Stimulated activated CD8-positive, alpha-beta memory T cell treated with anti-CD3 and anti-CD28 coated beads, Interleukin-4, amount 100 ng/mL, for 48 hours (primary cell): ENCODE results near the gene ZACN.
"Not testable (repeated sequence)": the region's sequence is repeated elsewhere in the genome, so short reads cannot be mapped to it uniquely, and the experiment has no call there.

Experiments
- DNase-seq: peaks from one replicate; pipeline ENCODE4 v3.0.0-alpha.2; 2020

The ZACN gene

GRCh38 chr17:76078860-76079534, at the start of gene ZACN:
Gene ZACN, plus strand, starts transcription at chr17:76079182. Its CDS starts 83 bp downstream, at chr17:76079265.
- no peak for DNase-seq

- DNase-seq: no peak
Observed at GRCh38 chr17:76032073-76032779, 46.8 kb upstream of the ZACN start.

DNA sequence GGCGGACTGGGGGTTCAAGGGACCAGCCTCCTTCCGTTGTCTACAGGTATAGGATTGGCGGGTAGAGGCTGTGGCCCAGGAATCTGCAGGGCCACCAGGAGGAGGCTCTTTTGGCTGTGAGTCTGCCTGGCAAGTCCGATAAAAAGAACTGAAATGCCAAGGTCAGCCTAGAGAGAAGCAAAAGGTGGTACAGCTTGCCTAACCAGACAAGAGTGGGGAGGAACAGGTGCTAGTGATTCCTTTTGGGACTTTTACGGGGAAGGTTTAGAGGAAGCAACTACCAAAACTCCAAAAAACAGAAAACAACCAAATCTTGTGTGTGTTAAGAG, 46.2 kb upstream of the ZACN start:
- no peak for DNase-seq

- no peak for DNase-seq
Observed at GRCh38 chr17:76033139-76033538, 45.8 kb upstream of the ZACN start.

- no peak for DNase-seq
Observed at GRCh38 chr17:76034428-76035350, 44.3 kb upstream of the ZACN start.

GRCh38 chr17:76036497-76037261, 42.3 kb upstream of the ZACN start:
- no peak for DNase-seq

GRCh38 chr17:76038050-76038449, 40.9 kb upstream of the ZACN start:
- DNase-seq: no peak

DNA sequence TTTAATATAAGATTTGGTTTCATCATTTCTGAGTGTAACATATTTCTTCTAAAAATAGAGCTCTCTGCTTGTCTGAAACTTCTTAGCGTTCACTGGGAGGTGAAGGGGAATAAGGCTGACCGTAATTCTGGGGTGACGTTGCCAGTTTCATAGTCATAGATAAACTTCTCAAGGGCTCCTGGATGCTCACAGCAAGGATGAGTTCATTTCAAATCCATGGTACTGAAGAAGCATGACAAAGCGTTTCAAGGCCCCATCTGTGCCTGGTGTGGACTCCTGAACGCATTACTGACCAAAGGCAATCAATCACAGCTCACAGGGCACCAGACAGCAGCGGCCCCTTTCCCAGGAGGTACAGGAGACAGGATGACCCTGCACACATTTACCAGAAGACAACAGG, 39.9 kb upstream of the ZACN start:
- DNase-seq: no peak

- no peak for DNase-seq
Observed at GRCh38 chr17:76040376-76040775, 38.6 kb upstream of the ZACN start.

GRCh38 chr17:76042868-76043267, 36.1 kb upstream of the ZACN start:
- not testable (repeated sequence) for DNase-seq

DNA sequence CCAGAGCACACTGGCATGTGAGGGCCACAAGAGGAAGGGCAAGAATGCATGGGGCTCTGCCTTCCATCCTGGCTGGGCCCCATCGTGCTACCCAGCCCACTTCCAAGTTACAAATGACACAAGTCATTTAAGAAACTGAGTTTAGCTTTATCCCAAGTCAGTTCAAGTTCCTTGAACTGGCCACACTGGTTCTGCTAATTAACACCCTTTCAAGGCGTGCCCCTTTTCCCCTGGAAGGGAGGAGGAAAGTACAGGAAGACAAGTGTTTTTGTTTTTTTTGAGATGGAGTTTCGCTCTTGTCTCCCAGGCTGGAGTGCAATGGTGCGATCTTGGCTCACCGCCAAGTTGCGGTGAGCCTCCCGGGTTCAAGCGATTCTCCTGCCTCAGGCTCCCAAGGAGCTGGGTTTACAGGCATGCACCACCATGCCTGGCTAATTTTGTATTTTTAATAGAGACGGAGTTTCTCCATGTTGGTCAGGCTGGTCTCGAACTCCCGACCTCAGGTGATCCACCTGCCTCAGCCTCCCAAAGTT, 34.4 kb upstream of the ZACN start:
- not testable (repeated sequence) for DNase-seq

DNA sequence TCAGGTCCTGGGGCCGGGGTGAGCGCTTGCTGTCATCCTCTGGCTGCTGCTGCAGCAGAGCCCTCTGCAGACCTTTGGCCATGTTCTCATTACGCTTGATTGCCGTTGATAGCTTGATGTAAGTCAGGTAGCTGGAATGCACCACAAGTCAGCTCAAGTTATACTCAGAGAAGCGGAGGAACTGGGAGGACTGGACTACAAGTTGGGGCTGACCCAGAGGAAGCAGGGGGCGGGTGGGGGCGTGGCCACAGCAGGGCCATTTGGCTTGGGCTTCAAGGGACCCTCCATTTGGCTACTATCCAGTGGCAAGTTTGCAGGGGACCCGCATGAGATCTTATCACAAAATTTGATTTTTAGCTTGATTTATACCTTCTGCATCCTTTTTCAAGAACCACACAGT, 32.9 kb upstream of the ZACN start:
- DNase-seq: no peak

GRCh38 chr17:76048025-76048605, 30.9 kb upstream of the ZACN start:
- no peak for DNase-seq

GRCh38 chr17:76048711-76049110, 30.3 kb upstream of the ZACN start:
- no peak for DNase-seq

- DNase-seq: no peak
Observed at GRCh38 chr17:76049239-76049638, 29.7 kb upstream of the ZACN start.

DNA sequence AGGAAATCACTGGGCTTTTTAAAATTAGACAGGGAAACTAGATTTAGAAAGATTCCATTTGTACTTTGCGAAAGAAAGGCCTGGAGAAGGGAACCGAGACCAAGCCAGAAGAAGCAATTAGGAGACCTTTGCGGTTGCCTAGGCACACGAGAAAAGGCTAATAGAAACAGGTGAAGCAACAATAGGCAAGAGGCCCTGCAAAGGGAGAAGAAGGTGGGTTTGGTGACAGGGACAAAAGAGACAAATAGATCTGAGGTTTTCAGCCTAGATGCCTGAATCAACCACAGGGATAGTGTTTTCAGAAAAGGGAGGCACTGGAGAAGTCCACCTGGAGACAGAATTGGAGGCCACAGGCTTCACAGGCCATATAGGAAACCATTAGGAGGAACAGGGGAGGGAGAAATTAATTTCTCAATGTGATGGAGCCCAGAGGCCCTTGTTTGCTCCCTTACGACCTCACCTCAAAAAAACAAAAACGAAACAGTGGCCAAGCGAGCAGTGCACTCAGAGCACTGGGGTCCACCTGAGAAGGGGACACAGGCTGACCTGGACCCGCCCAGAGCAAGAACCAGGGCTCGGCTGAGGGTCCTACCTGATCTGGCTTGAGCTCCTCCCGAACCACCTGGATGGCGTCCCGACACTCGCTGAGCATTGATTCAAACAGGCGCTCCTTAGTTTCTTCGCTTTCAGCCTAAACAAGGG, 29.0 kb upstream of the ZACN start:
- DNase-seq: no peak

GRCh38 chr17:76050538-76051467, 28.2 kb upstream of the ZACN start:
- no peak for DNase-seq

- no peak for DNase-seq
Observed at GRCh38 chr17:76051561-76051960, 27.4 kb upstream of the ZACN start.

DNA sequence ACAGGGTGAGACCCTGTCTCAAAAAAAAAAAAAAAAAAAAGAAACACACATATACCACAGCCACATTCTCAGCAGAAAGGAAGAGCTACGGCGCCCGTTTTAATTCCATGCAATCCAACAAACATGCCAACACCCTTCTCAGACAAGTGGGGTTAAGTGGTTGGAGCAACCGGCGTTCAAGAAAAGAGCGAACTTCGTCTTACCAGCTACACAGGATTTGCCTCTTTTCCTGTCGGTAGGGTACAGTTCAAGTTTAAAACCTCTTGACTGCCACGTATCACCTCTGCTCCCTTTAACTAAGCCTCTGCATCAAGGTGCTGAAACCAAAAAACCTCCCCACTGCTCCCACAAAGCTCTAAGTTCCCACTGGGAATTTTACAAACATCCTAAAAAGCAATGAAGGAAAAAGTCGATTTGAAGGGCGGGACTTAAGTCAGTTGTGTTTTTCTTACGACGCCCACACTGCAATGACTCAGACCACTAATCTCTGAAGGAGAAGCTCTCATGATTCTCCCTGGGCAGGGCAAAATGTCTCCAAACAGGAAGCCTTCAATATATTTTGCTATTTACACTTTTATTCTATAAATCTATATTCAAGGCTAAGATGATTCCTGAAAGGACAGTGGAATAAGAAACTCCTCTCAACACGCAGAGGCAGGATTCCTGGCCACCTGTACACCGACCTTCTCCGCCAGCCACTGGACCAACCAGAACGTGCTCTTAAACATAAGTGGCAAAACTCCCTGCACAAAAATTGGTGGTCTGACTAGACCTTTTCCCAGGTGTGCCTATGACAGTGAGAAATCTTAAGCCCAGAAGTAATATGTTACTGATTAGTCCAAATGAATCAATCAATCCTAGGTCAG, 25.5 kb upstream of the ZACN start:
- DNase-seq: peak; percentile 40

- no peak for DNase-seq
Observed at GRCh38 chr17:76054112-76054476, 24.9 kb upstream of the ZACN start.
